ENCODE measurements around the gene BRS3.

The BRS3 gene

DNA sequence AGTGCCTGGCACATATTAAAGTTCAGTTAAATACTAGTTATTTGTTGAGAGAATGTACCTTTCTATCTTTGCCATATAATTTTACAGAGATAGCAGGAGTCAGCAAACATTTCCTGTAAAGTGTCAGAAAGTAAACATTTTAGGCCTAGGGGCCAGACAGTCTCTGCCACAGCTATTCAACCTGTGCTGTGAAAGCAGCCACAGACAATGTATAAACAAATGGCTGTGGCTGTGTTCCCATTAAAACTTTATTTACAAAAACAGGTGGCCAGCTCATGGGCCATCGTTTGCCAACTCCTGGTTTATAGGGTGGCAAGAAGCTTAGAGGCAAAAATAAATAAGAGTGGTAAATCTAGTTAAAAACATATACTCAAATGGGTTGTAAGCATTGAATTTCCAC is 34.0 kb upstream of the BRS3 start:
- Histone ChIP-seq H3K36me3 (no peaks in the 10 kb centered on the region), H3K9ac (no peak overlapping the region), H3K9me3 (replicated peaks in 1 of 11) (peaks cover 0 to 4% (median 0%) of the 10 kb centered on the region in 11 experiments; a peak in 1 of 22 replicates), H3K4me2 (no peak overlapping the region), H3K4me3 (no peak overlapping the region), H4K20me1 (no peaks in the 10 kb centered on the region; a peak in 1 of 22 replicates), H3K4me1 (no peaks in the 10 kb centered on the region), H3K27me3 (peaks cover 58 to 77% (median 71%) of the 10 kb centered on the region in 11 experiments), H3K27ac (no peak overlapping the region)
- no peak for TF ChIP-seq Cebpa-rat (IDR thresholded peaks at IDR 0.05)

DNA sequence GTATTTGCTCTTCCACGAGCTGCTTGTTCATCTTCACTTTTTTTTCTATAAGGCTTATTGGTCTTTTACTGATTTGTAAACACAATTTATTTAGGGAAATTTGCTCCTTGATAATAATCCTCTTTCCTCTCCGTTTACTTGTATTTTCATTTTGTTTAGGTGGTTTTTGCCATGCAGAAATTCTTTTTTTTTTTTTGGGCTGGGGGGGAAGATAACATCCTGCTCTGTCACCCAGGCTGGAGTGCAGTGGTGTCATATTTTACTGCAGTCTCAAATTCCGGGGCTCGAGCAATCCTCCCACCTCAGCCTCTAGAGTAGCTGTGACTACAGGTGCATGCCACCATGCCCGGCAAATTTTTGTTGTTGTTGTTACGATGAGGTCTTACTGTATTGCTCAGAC is 31.6 kb upstream of the BRS3 start:
- Histone ChIP-seq H3K9ac (no peak overlapping the region), H3K36me3 (no peaks in the 10 kb centered on the region), H3K4me3 (no peak overlapping the region), H3K27me3 (peaks cover 70 to 86% (median 81%) of the 10 kb centered on the region in 11 experiments), H3K4me2 (no peak overlapping the region), H3K9me3 (replicated peaks in 1 of 11) (no peaks in the 10 kb centered on the region), H3K27ac (no peak overlapping the region), H3K4me1 (no peaks in the 10 kb centered on the region), H4K20me1 (no peaks in the 10 kb centered on the region; a peak in 2 of 22 replicates)
- TF ChIP-seq Cebpa-rat (IDR thresholded peaks at IDR 0.05), result no peak

DNA sequence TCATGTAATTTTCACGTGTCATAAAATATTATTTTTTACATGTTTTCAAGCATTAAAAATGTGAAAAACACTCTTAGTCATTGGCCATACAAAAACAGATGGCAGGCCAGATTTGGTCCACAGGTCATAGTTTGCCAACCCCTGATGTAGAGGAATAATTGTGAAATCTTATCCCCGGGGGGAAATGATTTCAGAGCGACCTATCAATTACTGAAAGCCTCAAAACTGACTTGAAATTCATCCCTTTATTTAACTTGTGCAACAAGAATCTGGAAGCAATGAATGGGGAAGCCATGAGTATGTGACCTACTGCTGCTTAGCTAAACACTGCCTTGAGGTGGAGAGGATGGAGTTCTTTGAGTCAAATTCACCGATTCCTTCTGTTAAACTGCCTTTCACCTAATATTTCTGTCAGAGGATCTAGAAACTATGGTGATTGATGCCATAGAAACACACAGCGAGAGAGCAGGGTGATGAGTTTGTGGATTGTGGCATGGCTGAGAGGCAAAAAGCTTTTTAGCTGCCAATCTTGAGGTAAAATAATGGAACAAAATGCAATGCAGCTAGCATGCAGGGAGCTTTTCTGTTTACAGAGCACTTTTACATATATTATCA is 30.3 kb upstream of the BRS3 start:
- H4K20me1 ChIP-seq, result no peaks in the 10 kb centered on the region; a peak in 1 of 22 replicates
- no peak overlapping the region for H3K4me3 ChIP-seq
- no peak overlapping the region for H3K9ac ChIP-seq
- H3K4me2 ChIP-seq, result no peak overlapping the region
- no peak for TF ChIP-seq Cebpa-rat (IDR thresholded peaks at IDR 0.05)
- H3K9me3 ChIP-seq (replicated peaks in 1 of 11), result no peaks in the 10 kb centered on the region
- no peaks in the 10 kb centered on the region for H3K36me3 ChIP-seq
- peaks cover 82 to 97% (median 91%) of the 10 kb centered on the region in 11 experiments for H3K27me3 ChIP-seq
- no peak overlapping the region for H3K27ac ChIP-seq
- H3K4me1 ChIP-seq, result no peaks in the 10 kb centered on the region

DNA sequence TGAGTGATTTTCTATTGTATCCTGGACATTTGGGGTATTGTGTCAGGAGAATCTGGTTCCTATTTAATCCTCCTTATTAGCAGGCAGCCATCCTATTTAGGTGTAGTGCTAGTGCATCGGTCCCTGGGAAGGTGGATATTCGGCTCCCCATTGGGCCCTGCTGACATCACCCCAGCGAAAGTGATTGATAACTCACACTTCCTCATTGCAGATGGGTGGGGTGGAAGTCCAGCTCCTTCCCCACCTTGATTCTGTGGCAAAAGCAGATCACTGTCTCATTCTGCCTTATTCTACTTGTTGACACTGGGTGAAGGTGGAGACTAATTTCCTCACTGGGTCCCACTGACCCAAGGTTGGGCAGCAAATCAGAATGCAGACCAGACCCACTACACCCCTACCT is 23.2 kb upstream of the BRS3 start:
- Histone ChIP-seq H3K9ac (no peak overlapping the region), H3K27ac (no peak overlapping the region), H3K4me1 (no peaks in the 10 kb centered on the region), H3K36me3 (no peaks in the 10 kb centered on the region), H3K4me3 (no peak overlapping the region), H3K4me2 (no peak overlapping the region), H3K27me3 (peaks cover 78 to 99% (median 95%) of the 10 kb centered on the region in 11 experiments), H3K9me3 (replicated peaks in 1 of 11) (no peaks in the 10 kb centered on the region; a peak in 1 of 22 replicates), H4K20me1 (no peaks in the 10 kb centered on the region; a peak in 1 of 22 replicates)
- no peak for TF ChIP-seq Cebpa-rat (IDR thresholded peaks at IDR 0.05)

DNA sequence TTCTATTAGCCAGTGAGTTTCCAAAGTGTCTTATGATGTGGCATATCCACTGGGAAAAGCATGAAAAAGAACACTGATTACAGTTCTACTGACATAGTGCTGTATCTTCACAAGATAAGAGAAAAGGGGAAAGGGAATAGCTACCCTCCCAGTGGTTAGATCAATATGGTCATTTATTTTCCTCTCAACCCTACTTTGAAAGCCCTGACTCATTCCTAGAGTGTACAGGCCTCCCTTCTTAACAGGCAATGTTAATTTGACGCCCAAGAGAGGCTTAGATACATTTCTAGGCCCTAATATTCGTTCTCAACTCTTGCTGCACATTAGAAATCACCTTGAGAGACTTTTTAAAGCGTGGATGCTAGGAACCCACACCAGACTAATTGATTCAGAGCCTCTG is 20.4 kb upstream of the BRS3 start:
- Histone ChIP-seq H3K36me3 (no peaks in the 10 kb centered on the region), H3K27me3 (peaks cover 86 to 98% (median 96%) of the 10 kb centered on the region in 11 experiments), H3K9me3 (replicated peaks in 1 of 11) (peaks cover 0 to 14% (median 5%) of the 10 kb centered on the region in 11 experiments; a peak in 12 of 22 replicates), H3K9ac (no peak overlapping the region), H3K27ac (no peak overlapping the region), H3K4me3 (no peak overlapping the region), H3K4me2 (no peak overlapping the region), H3K4me1 (no peaks in the 10 kb centered on the region), H4K20me1 (no peaks in the 10 kb centered on the region)
- TF ChIP-seq Cebpa-rat (IDR thresholded peaks at IDR 0.05), result no peak

DNA sequence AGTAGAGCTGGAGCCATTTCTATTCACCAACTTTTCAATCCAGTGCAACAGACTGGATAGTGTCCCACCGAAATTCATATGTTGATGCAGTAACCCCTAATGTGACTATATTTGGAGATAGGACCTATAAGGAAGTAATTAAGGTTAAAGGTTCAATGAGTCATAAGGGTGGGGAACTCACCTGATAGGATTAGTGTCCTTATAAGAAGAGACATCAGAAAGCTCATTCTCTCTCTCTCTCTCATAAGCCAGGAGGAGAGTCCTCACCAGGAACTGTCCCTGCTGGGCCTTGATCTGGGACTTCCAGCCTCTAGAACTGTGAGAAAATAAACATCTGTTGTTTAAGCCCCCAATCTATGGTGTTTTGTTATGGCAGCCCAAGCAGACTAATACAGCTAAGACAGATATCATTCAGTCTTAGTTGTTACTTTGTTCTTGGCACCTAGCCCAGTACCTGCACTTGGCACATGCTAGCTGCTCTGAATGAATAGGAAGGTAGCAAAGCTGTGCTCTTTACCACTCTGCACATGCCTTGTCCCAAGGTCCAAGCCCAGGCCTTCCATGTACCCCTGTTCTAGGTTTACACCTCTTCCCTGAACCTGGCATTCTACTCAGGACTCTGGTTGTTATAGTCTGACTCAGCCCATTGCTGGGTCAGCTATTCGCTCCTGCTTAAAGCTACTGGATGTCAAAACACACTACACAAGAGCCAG is 19.2 kb upstream of the BRS3 start:
- Histone ChIP-seq H3K4me1 (peaks cover 0 to 5% (median 4%) of the 10 kb centered on the region in 10 experiments; a peak in 9 of 20 replicates), H3K36me3 (no peaks in the 10 kb centered on the region), H3K9me3 (replicated peaks in 1 of 11) (peaks cover 5 to 26% (median 14%) of the 10 kb centered on the region in 11 experiments; a peak in 20 of 22 replicates), H3K27ac (no peak overlapping the region), H3K9ac (no peak overlapping the region), H3K4me2 (no peak overlapping the region), H4K20me1 (no peaks in the 10 kb centered on the region), H3K4me3 (no peak overlapping the region), H3K27me3 (peaks cover 86 to 98% (median 95%) of the 10 kb centered on the region in 11 experiments)
- TF ChIP-seq Cebpa-rat (IDR thresholded peaks at IDR 0.05), result no peak

DNA sequence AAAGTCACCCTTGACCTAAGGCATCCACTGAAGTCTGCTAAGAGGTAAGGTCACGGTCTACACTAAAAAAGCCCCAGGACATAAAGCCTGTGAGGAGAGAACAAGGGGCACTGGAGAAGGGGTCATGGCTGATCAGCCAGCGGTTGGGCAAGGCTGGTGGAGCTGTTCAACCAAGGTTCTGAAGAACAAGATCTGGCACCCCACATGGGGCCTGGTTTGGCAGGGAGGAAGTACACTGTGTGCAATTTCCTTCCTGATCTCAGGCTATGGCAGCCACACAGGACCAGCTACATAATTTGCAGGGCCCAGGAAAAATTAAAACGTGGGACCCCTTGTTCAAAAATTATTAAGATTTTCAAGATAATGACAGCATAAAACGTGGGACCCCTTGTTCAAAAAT is 14.1 kb upstream of the BRS3 start:
- Histone ChIP-seq H3K4me1 (peaks cover 0 to 13% (median 11%) of the 10 kb centered on the region in 10 experiments; a peak in 11 of 20 replicates), H3K9ac (no peak overlapping the region), H3K27me3 (peaks cover 91 to 100% (median 98%) of the 10 kb centered on the region in 11 experiments), H3K9me3 (replicated peaks in 1 of 11) (peaks cover 8 to 36% (median 20%) of the 10 kb centered on the region in 11 experiments; a peak in 20 of 22 replicates), H3K4me2 (peak overlapping the region in 8 of 11 experiments; percentile 12 to 55 (median 34); a peak in 13 of 22 replicates), H3K27ac (peak overlapping the region in 7 of 11 experiments; percentile 8 to 60 (median 48); a peak in 9 of 22 replicates), H4K20me1 (0 out of 22 replicates have a peak, but pooled peaks cover 0 to 4% (median 0%) of the 10 kb centered on the region in 11 experiments), H3K4me3 (peak overlapping the region in 2 of 10 experiments; percentile 31 to 34; a peak in 3 of 20 replicates), H3K36me3 (no peaks in the 10 kb centered on the region)
- TF ChIP-seq Cebpa-rat (IDR thresholded peaks at IDR 0.05), result peak in 3 of 11 experiments; percentile 27 to 47 (median 28); a peak in 3 of 22 replicates

DNA sequence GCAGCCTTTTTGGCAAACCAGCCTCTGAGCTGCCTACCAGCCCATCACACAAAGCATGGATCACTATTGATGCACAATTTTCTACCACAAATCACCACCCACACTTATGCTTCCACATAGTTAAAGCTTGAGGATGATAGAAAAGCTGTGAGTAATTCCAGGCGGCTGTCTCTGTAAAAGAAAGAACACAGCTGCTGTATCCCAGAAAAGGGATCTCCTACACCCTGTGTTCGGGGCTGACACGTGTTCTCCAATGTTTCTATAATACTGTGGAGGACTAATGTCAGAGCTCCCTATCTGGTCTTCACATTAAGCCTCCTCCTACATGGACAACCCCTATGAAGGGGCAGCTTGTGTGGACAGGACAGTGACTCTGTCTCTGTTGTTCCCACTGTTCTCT is 12.5 kb upstream of the BRS3 start:
- TF ChIP-seq Cebpa-rat (IDR thresholded peaks at IDR 0.05), result no peak

DNA sequence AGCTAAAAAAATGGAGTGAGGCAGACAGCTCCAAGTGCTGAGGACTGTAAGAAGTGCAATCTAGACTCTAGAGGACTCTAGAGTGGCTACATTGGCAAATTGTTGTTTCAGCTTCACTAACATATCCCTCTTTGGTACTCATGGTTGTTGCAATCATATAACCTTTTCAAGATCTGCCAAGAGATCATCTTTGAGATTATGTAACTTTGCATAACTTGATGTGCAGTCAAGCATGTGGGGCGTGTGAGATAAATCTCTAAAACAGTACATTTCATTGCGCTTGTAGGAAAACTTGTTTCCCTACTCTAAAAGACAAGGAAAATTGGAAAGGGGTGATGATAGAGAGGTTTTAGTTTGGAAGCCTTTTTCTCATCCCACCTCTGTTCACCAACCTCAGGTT is 11.2 kb upstream of the BRS3 start:
- Histone ChIP-seq H4K20me1 (peaks cover 0 to 4% (median 0%) of the 10 kb centered on the region in 11 experiments; a peak in 1 of 22 replicates), H3K4me1 (peaks cover 0 to 13% (median 11%) of the 10 kb centered on the region in 10 experiments; a peak in 11 of 20 replicates), H3K4me3 (no peak overlapping the region), H3K9me3 (replicated peaks in 1 of 11) (peaks cover 8 to 30% (median 20%) of the 10 kb centered on the region in 11 experiments; a peak in 20 of 22 replicates), H3K4me2 (no peak overlapping the region), H3K9ac (no peak overlapping the region), H3K27me3 (peaks cover 93 to 100% (median 98%) of the 10 kb centered on the region in 11 experiments), H3K36me3 (no peaks in the 10 kb centered on the region), H3K27ac (no peak overlapping the region)
- TF ChIP-seq Cebpa-rat (IDR thresholded peaks at IDR 0.05), result no peak

More for the DNA sequence above, 12.5 kb upstream of the BRS3 start:
- Histone ChIP-seq H3K4me3 (no peak overlapping the region), H3K36me3 (no peaks in the 10 kb centered on the region), H3K27me3 (peaks cover 92 to 100% (median 98%) of the 10 kb centered on the region in 11 experiments), H3K9ac (no peak overlapping the region), H3K27ac (no peak overlapping the region), H3K4me1 (peaks cover 0 to 13% (median 11%) of the 10 kb centered on the region in 10 experiments; a peak in 11 of 20 replicates), H3K4me2 (no peak overlapping the region), H4K20me1 (0 out of 22 replicates have a peak, but pooled peaks cover 0 to 4% (median 0%) of the 10 kb centered on the region in 11 experiments), H3K9me3 (replicated peaks in 1 of 11) (peaks cover 8 to 36% (median 20%) of the 10 kb centered on the region in 11 experiments; a peak in 20 of 22 replicates)

Measured in BLaER1 treated with 17β-estradiol and CSF1 and Interleukin-3, amounts not matched to agents 10 nM and 100 nM (cell line).